Fibroblast of pulmonary artery (primary cell): ENCODE results near the gene DIPK1C.

Source experiments
- DNase-seq: peaks from one replicate; pipeline ENCODE4 v3.0.0-alpha.2; 2010; ENCODE audit warnings: low read depth
- H3K4me3 ChIP-seq: replicated peaks from 2 replicates; pipeline ENCODE4 v1.5.1; 2011; ENCODE audit warnings: low read depth, mild to moderate bottlenecking, control low read depth, low read length, moderate library complexity
- TF ChIP-seq, protein P1 (sequence below): IDR thresholded peaks from 2 replicates; pipeline ENCODE4 v1.5.1; 2011; ENCODE audit warnings: mild to moderate bottlenecking, control low read depth, low read length, inconsistent platforms; ENCODE audit errors: missing control alignments

Gene DIPK1C

DNA sequence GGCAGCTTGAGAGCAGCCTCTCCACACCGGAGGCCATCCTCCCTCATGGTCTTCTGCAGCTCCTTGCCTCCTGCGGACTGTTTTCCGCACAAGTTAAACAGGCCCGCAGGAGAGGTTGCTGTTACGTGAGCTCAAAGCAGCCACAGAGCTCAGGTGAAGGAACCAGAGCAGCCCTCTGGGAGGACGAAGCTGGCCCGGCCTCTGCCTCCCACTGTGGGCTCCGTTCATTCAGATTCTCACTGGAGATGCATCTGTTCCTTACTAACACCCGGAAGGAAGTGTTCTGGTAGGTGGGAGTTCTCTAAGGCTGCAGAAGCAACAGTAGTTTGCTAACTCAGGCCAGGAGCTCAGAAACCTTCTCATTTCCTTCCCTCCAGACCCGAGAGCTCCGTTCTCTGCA lies 10.9 kb downstream of the DIPK1C start:
- no peak overlapping the region for H3K4me3 ChIP-seq
- DNase-seq, result no peak
- TF ChIP-seq, protein P1, sequence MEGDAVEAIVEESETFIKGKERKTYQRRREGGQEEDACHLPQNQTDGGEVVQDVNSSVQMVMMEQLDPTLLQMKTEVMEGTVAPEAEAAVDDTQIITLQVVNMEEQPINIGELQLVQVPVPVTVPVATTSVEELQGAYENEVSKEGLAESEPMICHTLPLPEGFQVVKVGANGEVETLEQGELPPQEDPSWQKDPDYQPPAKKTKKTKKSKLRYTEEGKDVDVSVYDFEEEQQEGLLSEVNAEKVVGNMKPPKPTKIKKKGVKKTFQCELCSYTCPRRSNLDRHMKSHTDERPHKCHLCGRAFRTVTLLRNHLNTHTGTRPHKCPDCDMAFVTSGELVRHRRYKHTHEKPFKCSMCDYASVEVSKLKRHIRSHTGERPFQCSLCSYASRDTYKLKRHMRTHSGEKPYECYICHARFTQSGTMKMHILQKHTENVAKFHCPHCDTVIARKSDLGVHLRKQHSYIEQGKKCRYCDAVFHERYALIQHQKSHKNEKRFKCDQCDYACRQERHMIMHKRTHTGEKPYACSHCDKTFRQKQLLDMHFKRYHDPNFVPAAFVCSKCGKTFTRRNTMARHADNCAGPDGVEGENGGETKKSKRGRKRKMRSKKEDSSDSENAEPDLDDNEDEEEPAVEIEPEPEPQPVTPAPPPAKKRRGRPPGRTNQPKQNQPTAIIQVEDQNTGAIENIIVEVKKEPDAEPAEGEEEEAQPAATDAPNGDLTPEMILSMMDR, result no peak

DNA sequence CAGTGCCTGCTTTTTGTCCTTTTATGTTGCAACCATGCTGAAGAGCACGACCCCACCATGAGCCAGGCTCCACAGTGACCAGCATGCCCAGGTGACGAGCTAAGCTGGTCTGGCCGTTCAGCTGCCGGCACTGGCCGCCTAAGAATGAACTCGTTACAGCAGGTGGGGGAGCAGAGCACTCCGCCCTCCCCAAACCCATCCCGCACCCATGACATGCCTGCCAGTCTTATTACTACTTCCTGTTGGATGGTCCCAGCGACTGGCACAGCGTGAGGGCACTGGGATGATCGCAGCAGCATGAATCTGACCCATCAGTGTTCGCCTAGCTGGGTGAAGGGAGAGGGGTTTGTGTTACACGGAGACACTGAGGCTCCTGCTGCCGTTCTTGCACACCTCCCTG lies 11.5 kb downstream of the DIPK1C start:
- no peak for DNase-seq
- H3K4me3 ChIP-seq, result no peak overlapping the region
- TF ChIP-seq, protein P1, result no peak

DNA sequence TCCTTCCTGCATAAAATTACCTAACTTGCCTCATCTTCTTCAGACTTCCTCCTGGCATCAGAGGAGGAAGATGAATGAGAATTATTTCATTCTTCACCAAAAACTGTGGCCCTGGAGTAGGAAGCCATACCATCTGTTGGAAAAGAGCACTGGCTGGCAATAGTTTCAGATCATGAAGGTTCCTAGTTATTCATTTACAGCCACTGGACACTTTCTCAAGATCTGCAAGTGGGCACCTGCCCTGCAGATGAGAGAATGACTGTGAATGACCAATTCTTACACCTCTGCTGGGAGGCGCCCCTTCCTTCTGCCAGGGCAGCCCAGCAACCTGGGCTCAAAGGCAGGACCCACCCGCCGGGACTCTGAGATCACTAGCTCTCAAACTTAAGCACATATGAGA lies 13.0 kb downstream of the DIPK1C start:
- H3K4me3 ChIP-seq, result no peak overlapping the region
- TF ChIP-seq, protein P1, result no peak
- DNase-seq, result no peak

DNA sequence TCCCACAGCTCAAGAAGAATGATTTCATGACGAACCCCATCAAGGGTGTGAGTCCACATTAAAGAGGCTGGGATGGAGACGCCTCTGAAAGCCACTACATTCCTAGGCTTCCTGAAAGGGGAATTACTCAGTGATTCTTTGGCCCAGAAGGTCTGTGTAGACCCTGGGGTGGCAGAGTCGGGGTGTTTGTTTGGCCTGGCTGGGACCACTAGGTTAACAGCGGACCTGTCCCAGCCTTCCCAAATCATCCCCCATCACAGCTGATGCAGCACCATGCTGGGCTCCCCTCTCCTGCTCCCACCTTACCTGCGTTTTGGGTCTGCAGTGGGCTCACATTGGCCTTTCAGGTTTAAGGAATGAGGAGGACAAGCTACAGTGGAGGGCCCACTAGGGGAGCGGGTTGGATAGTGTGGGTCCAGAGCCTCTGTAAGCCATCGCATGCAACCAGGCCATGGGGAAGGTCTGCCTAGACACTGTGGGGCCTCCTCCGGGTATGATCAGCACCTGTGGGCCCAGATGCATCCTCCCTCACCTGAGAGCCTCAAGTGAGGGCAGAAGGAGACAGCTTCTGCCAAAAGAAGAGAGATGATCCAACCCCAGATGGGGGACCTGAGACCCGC lies 16.2 kb downstream of the DIPK1C start:
- no peak overlapping the region for H3K4me3 ChIP-seq
- TF ChIP-seq, protein P1, result no peak
- no peak for DNase-seq

DNA sequence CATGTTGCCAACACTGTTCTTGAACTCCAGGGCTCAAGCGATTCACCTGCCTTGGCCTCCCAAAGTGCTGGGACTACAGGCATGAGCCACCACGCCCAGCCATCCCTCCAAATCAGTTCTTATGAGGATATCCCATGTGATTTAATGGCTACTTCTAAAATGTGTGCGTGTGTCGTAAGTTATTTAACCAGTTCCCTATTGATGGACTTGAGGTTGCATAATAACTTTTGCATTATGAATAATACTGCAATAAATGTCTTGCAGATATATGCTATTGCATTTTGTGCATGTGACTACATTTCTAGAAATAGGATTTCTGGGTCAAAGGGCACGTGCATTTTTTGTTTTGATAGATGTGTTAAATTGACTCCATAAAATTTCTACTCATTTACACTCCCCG lies 19.0 kb downstream of the DIPK1C start:
- H3K4me3 ChIP-seq, result no peak overlapping the region
- no peak for DNase-seq
- TF ChIP-seq, protein P1, result no peak

DNA sequence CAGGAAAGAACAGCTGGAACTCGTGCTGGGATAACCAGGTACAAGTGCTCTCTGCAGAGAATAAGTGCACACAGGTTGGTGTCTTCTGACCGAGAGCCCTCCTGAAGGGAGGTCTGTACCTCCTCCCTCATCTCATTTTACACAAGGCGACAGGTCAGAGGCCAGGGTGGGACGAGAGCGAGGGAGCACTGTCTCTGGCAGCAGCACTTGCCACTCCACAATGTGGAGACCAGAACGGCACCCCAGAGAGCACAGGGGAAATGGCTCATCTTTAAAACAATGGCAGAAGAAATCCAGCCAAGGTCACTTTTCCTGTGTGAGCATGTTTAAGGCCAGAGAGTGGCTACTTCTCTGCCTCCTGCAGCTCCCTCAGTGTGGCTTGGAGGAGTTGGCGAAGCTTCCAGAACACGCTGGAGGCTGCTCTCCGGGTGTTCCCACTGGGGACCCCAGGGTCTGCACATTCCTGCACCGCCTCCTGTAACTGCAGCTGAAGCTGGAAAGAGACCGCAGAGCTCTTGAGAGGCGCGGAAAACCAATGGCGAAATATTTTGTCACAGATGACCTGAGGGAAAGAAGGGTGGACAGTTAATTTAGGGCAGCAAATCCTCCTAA lies 20.8 kb downstream of the DIPK1C start:
- H3K4me3 ChIP-seq, result no peak overlapping the region
- TF ChIP-seq, protein P1, result no peak
- DNase-seq, result peak; percentile 7

DNA sequence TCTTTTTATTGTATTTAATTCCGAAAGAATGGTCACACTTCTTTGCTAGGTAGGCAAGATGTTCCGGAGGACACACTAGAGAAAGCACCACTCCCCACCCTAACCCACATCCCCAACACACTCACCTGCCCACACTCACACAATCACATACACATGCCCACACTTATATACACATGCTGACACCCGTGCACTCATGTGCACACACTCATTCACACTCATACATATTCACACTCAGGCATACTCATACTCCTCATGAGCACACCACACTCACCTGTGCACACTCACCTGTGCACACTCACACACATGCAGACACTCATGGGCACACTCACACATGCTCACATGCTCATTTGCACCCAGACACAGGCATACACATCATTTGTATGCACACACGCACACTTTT lies 21.4 kb downstream of the DIPK1C start:
- no peak overlapping the region for H3K4me3 ChIP-seq
- TF ChIP-seq, protein P1, result no peak
- DNase-seq, result no peak
